Measurements from ENCODE around the gene PRR18.
"Not testable (repeated sequence)": the region's sequence is repeated elsewhere in the genome, so short reads cannot be mapped to it uniquely, and the experiment has no call there.

Gene PRR18

DNA sequence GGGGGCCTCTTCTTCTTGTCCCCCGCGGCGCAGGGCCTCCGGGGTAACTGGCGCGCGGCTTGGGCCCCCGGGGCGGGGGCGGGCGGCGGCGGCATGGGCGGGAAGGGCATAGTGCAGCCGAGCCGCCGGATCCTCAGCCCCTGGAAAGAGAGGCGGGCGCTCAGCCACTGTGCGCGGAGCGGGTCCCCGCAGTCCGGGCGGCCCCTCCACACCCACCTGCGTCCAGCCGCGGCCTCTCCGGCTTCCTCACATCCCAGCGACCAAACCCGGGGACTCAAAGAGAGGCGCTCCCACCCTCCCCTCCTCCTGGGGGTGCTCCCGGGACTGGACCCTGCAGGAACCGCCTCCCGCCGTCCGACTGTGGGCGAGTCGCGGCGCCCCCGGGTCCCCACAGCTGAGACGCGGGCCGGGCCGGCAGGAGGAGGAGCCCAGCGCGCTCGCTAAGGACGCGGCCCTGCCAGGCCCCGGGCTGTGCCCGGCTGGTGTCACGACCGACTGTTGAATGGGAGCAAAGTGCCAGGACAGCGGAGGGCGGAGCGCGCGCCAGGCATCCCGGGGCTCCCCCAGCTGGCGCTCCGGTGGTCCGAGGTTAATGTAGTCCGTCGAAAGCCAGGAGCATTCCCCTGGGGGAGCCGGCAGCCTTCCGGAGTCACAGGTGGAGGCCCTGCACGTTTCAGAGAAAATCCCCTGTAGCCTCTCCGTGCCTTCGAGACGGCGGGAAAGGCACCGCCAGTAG, at the start of gene PRR18:
Gene PRR18 (minus strand): TSS at position 360 of the 736 bp plus-strand sequence. CDS start 250 bp downstream, at position 110.
- no peak for DNase-seq

GRCh38 chr6:166355552-166355951, 47.4 kb upstream of the PRR18 start:
- no peak for DNase-seq

GRCh38 chr6:166354965-166355364, 46.8 kb upstream of the PRR18 start:
- no peak for DNase-seq

GRCh38 chr6:166354143-166354542, 46.0 kb upstream of the PRR18 start:
- DNase-seq, result no peak

DNA sequence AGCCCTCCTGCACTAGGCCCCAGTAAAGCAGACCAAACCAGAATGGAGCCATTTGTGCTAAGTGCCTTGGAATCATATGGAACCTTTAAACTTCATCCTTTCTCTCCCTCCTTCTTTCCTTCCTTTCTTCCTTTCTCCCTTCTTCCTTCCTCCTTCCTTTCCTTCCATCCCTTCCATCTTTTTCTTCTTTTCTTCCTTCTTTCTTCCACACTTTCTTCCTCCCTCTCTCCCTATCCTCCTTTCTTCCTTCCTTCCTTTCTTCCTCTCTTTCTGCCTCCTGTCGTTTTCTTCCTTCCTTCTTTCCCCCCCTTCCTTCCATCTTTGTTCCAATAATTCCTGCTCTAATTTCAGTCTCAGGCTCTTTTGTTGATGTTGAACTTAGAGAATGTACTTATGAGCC, 45.3 kb upstream of the PRR18 start:
- no peak for DNase-seq

- no peak for DNase-seq
Measured at GRCh38 chr6:166352923-166353322, 44.7 kb upstream of the PRR18 start.

DNA sequence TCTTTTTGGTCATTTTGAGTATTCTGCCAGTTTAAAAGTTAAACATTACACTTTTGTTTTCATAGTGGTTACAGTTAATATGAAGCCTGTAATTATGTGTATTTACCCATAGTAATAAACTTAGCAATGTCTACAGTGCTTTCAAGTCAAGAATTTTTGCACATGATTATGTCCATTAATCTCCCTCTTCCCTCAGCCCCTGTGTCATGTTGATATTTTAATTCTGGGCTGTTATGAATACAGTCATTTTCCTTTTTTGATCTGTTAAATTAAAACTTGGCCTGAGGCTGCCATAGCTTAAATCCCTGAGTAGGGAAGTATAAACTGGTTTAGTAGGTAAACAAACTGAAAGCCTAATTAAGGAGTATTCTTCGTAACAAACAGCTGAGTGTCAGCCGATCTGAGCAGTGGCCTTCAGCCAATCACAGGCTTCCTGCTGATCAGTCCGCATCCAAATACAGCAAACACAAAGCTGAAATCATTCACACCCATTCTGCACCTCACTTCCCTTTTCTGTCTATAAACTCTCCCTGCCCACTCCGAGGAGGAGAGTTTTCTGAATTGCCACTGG, 43.6 kb upstream of the PRR18 start:
- no peak for DNase-seq

DNA sequence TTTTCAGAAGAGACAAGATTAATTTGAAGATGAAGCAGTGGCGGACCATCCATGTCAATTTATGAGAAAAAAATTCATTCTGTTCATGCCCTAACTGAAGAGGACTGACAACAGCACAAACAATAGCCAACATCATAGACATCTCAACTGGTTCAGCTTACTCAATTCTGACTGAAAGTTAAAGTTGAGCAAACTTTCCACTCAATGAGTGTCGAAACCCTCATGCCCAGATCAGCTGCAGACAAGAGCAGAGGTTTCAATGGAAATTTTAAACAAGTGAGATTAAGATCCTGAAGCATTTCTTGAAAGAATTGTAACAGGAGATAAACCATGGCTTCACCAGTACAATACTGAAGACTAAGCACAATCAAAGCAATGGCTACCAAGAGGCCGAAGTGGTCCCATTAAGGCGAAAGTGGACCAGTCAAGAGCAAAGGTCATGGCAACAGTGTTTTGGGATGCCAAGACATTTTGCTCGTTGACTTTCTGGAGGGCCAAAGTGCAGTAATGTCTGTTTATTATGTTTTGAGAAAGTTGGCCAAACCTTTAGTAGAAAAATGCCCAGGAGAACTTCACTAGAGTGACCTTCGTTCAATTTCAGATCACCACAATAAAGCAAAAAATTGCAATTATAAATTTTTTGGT, 40.2 kb upstream of the PRR18 start:
- DNase-seq, result no peak

GRCh38 chr6:166346965-166347364, 38.8 kb upstream of the PRR18 start:
- no peak for DNase-seq

- no peak for DNase-seq
Measured at GRCh38 chr6:166346449-166346848, 38.3 kb upstream of the PRR18 start.

DNA sequence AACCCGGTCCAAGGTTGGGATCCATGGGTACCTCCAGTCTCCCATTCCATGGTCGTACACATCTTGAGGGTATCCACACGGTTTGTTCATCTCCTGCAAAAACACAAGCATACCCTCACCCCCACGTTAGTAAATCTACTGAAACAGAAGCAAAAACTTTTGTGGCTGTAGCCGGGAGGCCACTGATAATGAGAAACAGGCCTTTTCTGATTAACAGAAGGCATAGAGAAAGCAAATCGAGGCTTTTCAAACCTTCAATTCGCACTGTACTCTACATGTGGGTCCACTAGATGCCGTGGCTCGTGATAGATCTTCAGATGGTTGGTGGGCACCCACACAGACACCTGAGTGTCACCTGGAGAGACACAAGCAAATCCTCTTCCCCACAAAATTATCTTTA, 37.5 kb upstream of the PRR18 start:
- DNase-seq, result not testable (repeated sequence)

GRCh38 chr6:166344921-166345320, 36.7 kb upstream of the PRR18 start:
- DNase-seq, result not testable (repeated sequence)

- DNase-seq, result no peak
Measured at GRCh38 chr6:166344240-166344639, 36.0 kb upstream of the PRR18 start.

GRCh38 chr6:166343150-166343487, 34.9 kb upstream of the PRR18 start:
- no peak for DNase-seq

GRCh38 chr6:166342349-166343149, 34.4 kb upstream of the PRR18 start, which contains the start of gene SFT2D1:
Gene SFT2D1, minus strand, starts transcription at chr6:166342545. Its CDS starts 64 bp downstream, at chr6:166342481.
- DNase-seq, result peak; percentile 83

DNA sequence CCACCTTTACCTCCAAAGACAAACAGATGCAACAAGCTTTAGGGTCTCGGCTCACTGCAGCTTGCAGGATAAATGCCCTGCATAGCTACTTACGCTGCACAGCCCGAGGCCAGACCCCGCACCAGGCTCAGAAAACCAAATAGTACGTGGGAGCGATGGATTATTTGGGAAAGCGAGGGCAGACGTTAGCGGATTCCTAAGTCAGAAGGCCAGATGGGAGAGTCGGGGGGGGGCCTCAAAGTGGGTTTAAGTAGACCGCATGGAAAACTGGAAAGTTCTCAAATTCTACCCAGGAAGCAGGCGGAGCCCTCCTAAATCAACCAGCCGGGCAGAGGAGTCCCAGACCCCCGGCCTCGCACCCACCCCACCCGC, 33.8 kb upstream of the PRR18 start:
- DNase-seq, result no peak

DNA sequence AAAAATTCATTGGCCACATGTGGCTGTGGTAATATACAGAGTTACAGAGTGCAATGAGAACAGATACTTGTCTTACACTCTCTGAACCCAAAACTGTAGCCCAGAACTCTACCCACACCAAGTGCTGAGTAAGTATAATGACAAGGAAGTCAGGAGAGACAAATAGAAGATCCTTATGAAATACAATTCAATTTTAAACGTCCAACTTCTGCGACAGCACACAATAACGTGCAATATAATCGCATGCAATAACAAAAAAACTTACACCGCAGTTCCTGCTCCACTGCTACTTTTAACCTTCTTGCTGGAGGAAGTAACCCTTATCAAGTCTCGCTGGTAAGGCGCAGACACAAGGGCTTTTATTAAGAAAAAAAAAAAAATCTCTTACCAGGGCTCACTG, 33.3 kb upstream of the PRR18 start:
- DNase-seq, result peak; percentile 39

GRCh38 chr6:166338854-166339253, 30.7 kb upstream of the PRR18 start:
- DNase-seq, result no peak

GRCh38 chr6:166336847-166337246, 28.7 kb upstream of the PRR18 start:
- no peak for DNase-seq

DNA sequence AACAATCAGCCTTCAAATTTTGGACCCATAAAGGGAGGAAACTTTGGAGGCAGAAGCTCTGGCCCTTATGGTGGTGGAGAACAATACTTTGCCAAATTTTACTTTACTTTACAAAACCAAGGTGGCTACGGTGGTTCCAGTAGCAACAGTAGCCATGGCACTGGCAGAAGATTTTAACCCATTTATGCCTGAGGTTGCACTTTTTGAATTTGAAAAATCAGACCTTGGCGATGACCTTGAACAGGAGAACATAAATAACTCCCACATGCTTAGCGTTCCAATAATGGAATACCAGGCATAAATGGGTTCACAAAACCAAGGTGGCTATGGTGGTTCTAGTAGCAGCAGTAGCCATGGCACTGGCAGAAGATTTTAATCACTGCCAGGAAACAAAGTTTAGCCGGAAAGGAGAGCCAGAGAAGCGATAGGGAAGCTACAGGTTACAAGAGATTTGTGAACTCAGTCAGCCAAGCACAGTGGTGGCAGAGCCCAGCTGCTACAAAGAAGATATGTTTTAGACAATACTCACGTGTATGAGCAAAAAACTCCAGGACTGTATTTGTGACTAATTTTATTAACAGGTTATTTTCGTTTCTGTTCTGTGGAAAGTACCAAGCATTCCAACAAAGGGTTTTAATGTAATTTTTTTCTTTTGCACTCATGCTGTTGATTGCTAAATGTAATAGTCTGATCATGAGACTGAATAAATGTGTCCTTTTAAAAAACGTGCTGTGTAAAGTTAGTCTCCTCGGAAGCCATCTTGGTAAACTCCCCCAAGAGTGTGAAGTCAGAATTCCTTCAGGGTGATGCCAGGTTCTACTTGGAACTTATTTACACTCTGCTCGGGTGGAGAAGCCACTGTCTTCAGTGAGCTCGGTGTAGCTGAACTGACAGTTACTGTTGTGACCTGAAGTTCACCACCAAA, 27.4 kb upstream of the PRR18 start:
- DNase-seq, result no peak

DNA sequence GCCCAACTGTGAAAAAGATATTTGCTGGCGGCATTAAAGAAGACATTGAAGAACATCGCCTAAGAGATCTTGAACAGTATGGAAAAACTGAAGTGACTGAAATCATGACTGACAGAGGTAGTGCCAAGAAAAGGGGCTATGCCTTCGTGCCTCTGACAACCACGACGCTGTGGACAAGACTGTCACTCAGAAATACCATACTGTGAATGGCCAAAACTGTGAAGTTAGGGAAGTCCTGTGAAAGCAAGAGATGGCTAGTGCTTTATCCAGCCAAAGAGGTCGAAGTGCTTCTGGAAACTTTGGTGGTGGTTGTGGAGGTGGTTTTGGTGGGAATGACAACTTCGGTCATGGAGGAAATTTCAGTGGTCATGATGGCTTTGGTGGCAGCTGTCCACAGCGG, 26.7 kb upstream of the PRR18 start:
- DNase-seq, result no peak
